ENCODE results near the gene HLA-DQA2.
"Not testable (repeated sequence)": the region's sequence is repeated elsewhere in the genome, so short reads cannot be mapped to it uniquely, and the experiment has no call there.

HLA-DQA2 gene

GRCh38 chr6:32741031-32741960, at the start of gene HLA-DQA2:
HLA-DQA2 (plus strand) TSS chr6:32741391; CDS start chr6:32741444, 53 bp downstream.
- DNase-seq (ENCODE audit: low read depth in 1 of 2, low spot score in 1 of 2): no peak

- peak in 1 of 2 donors; percentile 19 for DNase-seq (ENCODE audit: low read depth in 1 of 2, low spot score in 1 of 2)
Measured at GRCh38 chr6:32692019-32692418, 49.2 kb upstream of the HLA-DQA2 start.

GRCh38 chr6:32697031-32697430, 44.2 kb upstream of the HLA-DQA2 start:
- DNase-seq (ENCODE audit: low read depth in 1 of 2, low spot score in 1 of 2): no peak

- DNase-seq (ENCODE audit: low read depth in 1 of 2, low spot score in 1 of 2): no peak
Measured at GRCh38 chr6:32700391-32701040, 40.7 kb upstream of the HLA-DQA2 start.

- DNase-seq (ENCODE audit: low read depth in 1 of 2, low spot score in 1 of 2): no peak
Measured at GRCh38 chr6:32703347-32703746, 37.8 kb upstream of the HLA-DQA2 start.

- DNase-seq (ENCODE audit: low read depth in 1 of 2, low spot score in 1 of 2): not testable (repeated sequence)
Measured at GRCh38 chr6:32705164-32705563, 36.0 kb upstream of the HLA-DQA2 start.

- DNase-seq (ENCODE audit: low read depth in 1 of 2, low spot score in 1 of 2): no peak
Measured at GRCh38 chr6:32709625-32710024, 31.6 kb upstream of the HLA-DQA2 start.

- no peak for DNase-seq (ENCODE audit: low read depth in 1 of 2, low spot score in 1 of 2)
Measured at GRCh38 chr6:32713241-32713640, 27.9 kb upstream of the HLA-DQA2 start.

- no peak for DNase-seq (ENCODE audit: low read depth in 1 of 2, low spot score in 1 of 2)
Measured at GRCh38 chr6:32716396-32716795, 24.8 kb upstream of the HLA-DQA2 start.

GRCh38 chr6:32718879-32719278, 22.3 kb upstream of the HLA-DQA2 start:
- DNase-seq (ENCODE audit: low read depth in 1 of 2, low spot score in 1 of 2): no peak

GRCh38 chr6:32738126-32738525, 3.1 kb upstream of the HLA-DQA2 start:
- DNase-seq (ENCODE audit: low read depth in 1 of 2, low spot score in 1 of 2): no peak

- no peak for DNase-seq (ENCODE audit: low read depth in 1 of 2, low spot score in 1 of 2)
Measured at GRCh38 chr6:32742374-32742773, 1.2 kb downstream of the HLA-DQA2 start.

- no peak for DNase-seq (ENCODE audit: low read depth in 1 of 2, low spot score in 1 of 2)
Measured at GRCh38 chr6:32744776-32745175, 3.6 kb downstream of the HLA-DQA2 start.

GRCh38 chr6:32745649-32746048, 4.5 kb downstream of the HLA-DQA2 start:
- not testable (repeated sequence) for DNase-seq (ENCODE audit: low read depth in 1 of 2, low spot score in 1 of 2)

GRCh38 chr6:32752580-32752979, 11.4 kb downstream of the HLA-DQA2 start:
- DNase-seq (ENCODE audit: low read depth in 1 of 2, low spot score in 1 of 2): no peak

GRCh38 chr6:32759669-32760068, 18.5 kb downstream of the HLA-DQA2 start:
- DNase-seq (ENCODE audit: low read depth in 1 of 2, low spot score in 1 of 2): no peak

- DNase-seq (ENCODE audit: low read depth in 1 of 2, low spot score in 1 of 2): no peak
Measured at GRCh38 chr6:32761072-32761471, 19.9 kb downstream of the HLA-DQA2 start.

- DNase-seq (ENCODE audit: low read depth in 1 of 2, low spot score in 1 of 2): no peak
Measured at GRCh38 chr6:32761548-32761947, 20.4 kb downstream of the HLA-DQA2 start.

- no peak for DNase-seq (ENCODE audit: low read depth in 1 of 2, low spot score in 1 of 2)
Measured at GRCh38 chr6:32763421-32763820, 22.2 kb downstream of the HLA-DQA2 start, which contains the start of gene HLA-DQB2. HLA-DQB2 (minus strand) TSS chr6:32763532; CDS start chr6:32763470, 62 bp downstream.

- no peak for DNase-seq (ENCODE audit: low read depth in 1 of 2, low spot score in 1 of 2)
Measured at GRCh38 chr6:32764048-32764447, 22.9 kb downstream of the HLA-DQA2 start.

GRCh38 chr6:32772656-32773055, 31.5 kb downstream of the HLA-DQA2 start:
- DNase-seq (ENCODE audit: low read depth in 1 of 2, low spot score in 1 of 2): no peak

- no peak for DNase-seq (ENCODE audit: low read depth in 1 of 2, low spot score in 1 of 2)
Measured at GRCh38 chr6:32774426-32774825, 33.2 kb downstream of the HLA-DQA2 start.

Data from stimulated activated CD4-positive, alpha-beta T cell treated with anti-CD3 and anti-CD28 coated beads, Interleukin-15, amount 100 ng/mL, for 1 hour (primary cell).